Astrocyte of the cerebellum (primary cell): ENCODE measurements around the gene USP32.

ENCODE experiments used
- DNase-seq: peaks from one replicate; pipeline ENCODE4 v3.0.0-alpha.2; 2011; ENCODE audit warnings: low read depth
- H3K4me3 ChIP-seq: 2 replicates; pipeline ENCODE4 v1.5.1; 2011; ENCODE audit warnings: mild to moderate bottlenecking, low read depth, low read length, moderate library complexity
- CTCF ChIP-seq: IDR thresholded peaks from 2 replicates; pipeline ENCODE4 v1.5.1; 2012; ENCODE audit warnings: low read length, low read depth, moderate library complexity, mild to moderate bottlenecking; ENCODE audit errors: missing control alignments
- in situ Hi-C: cut with HindIII; loops from 2 replicates; pipeline ENCODE4 v1.10.0; 2017; ENCODE audit warnings: low sequenced_read_pairs

Gene USP32

GRCh38 chr17:60330731-60331130 is 61.2 kb downstream of the USP32 start:
- TF ChIP-seq CTCF: no peak
- in situ Hi-C loops: no loop called here
- DNase-seq: peak; percentile 15
- H3K4me3 ChIP-seq: no peak overlapping the region

- H3K4me3 ChIP-seq: no peak overlapping the region
- DNase-seq: no peak
- in situ Hi-C loops: no loop called here
- TF ChIP-seq CTCF: no peak
Measured at GRCh38 chr17:60328679-60329078, 63.3 kb downstream of the USP32 start.

- TF ChIP-seq CTCF: no peak
- H3K4me3 ChIP-seq: no peak overlapping the region
- in situ Hi-C loops: no loop called here
- DNase-seq: no peak
Measured at GRCh38 chr17:60327901-60328273, 64.0 kb downstream of the USP32 start.

- TF ChIP-seq CTCF: no peak
- no peak for DNase-seq
- no peak overlapping the region for H3K4me3 ChIP-seq
- in situ Hi-C loops: no loop called here
Measured at GRCh38 chr17:60327134-60327900, 64.6 kb downstream of the USP32 start.

GRCh38 chr17:60326702-60327101 is 65.2 kb downstream of the USP32 start:
- in situ Hi-C loops: no loop called here
- TF ChIP-seq CTCF: no peak
- DNase-seq: no peak
- H3K4me3 ChIP-seq: no peak overlapping the region

GRCh38 chr17:60325730-60326524 is 66.0 kb downstream of the USP32 start:
- no peak for TF ChIP-seq CTCF
- in situ Hi-C loops: no loop called here
- H3K4me3 ChIP-seq: no peak overlapping the region
- no peak for DNase-seq
